Neural progenitor cell (in vitro differentiated cells): ENCODE measurements around the gene MAP7D1. TPM values are rescaled to one million over a fixed set of nuclear protein-coding genes. Genes with fewer than 3 reads are reported as not detected.
A peak's percentile ranks its signal among the peaks of the same experiment; 100 is the strongest.
"Not testable (repeated sequence)": the region's sequence is repeated elsewhere in the genome, so short reads cannot be mapped to it uniquely, and the experiment has no call there.

Experiments used
- DNase-seq: peaks from one replicate; pipeline ENCODE4 v3.0.0-alpha.2; 2016; ENCODE audit warnings: low spot score
- H2AFZ ChIP-seq: fragments of 200-600 bp; sonication (generic); replicated peaks from 2 replicates; pipeline ENCODE4 v1.6.1; 2016; ENCODE audit warnings: antibody characterized with exemption
- H3F3A ChIP-seq: fragments of 200-600 bp; sonication (generic); 2 replicates; pipeline ENCODE4 v1.6.1; 2016; ENCODE audit warnings: antibody characterized with exemption, low read depth
- H3K27ac ChIP-seq: fragments of 200-600 bp; sonication (generic); 2 replicates; pipeline ENCODE4 v1.5.1; 2016; ENCODE audit warnings: mild to moderate bottlenecking
- H3K27me3 ChIP-seq: fragments of 200-600 bp; sonication (generic); 2 replicates; pipeline ENCODE4 v1.6.1; 2016; ENCODE audit warnings: mild to moderate bottlenecking, moderate library complexity
- H3K36me3 ChIP-seq: fragments of 200-600 bp; sonication (generic); 2 replicates; pipeline ENCODE4 v1.5.1; 2016
- H3K4me1 ChIP-seq: fragments of 200-600 bp; sonication (generic); 2 replicates; pipeline ENCODE4 v1.6.1; 2016; ENCODE audit warnings: mixed run types
- H3K4me2 ChIP-seq: fragments of 200-600 bp; sonication (generic); 2 replicates; pipeline ENCODE4 v1.6.1; 2016
- H3K4me3 ChIP-seq: fragments of 200-600 bp; sonication (generic); 2 replicates; pipeline ENCODE4 v1.5.1; 2016
- H3K79me2 ChIP-seq: fragments of 200-600 bp; sonication (generic); 2 replicates; pipeline ENCODE4 v1.6.1; 2016; ENCODE audit warnings: low read depth
- H3K9ac ChIP-seq: fragments of 200-600 bp; sonication (generic); 2 replicates; pipeline ENCODE4 v1.6.1; 2016
- H3K9me3 ChIP-seq: fragments of 200-600 bp; sonication (generic); 2 replicates; pipeline ENCODE4 v1.5.1; 2016; ENCODE audit warnings: low read depth
- H4K20me1 ChIP-seq: fragments of 200-600 bp; sonication (generic); 2 replicates; pipeline ENCODE4 v1.6.1; 2016; ENCODE audit warnings: low read depth
- H3K27ac Mint-ChIP-seq: 3 replicates; pipeline ENCODE4 v1.8.0; 2021; ENCODE audit warnings: mixed read lengths
- H3K27me3 Mint-ChIP-seq: 2 replicates; pipeline ENCODE4 v1.8.0; 2022; ENCODE audit warnings: low read depth, mild to moderate bottlenecking, inconsistent platforms, moderate library complexity, mixed read lengths; ENCODE audit not compliant: insufficient read depth
- H3K36me3 Mint-ChIP-seq: 3 replicates; pipeline ENCODE4 v1.8.0; 2021; ENCODE audit warnings: mixed read lengths
- H3K4me1 Mint-ChIP-seq: 3 replicates; pipeline ENCODE4 v1.8.0; 2021; ENCODE audit warnings: mixed read lengths
- H3K4me3 Mint-ChIP-seq: 3 replicates; pipeline ENCODE4 v1.8.0; 2021; ENCODE audit warnings: mild to moderate bottlenecking, moderate library complexity, mixed read lengths
- H3K9me3 Mint-ChIP-seq: 3 replicates; pipeline ENCODE4 v1.8.0; 2020; ENCODE audit warnings: mixed read lengths
- EZH2 ChIP-seq: fragments of 200-600 bp; sonication (generic); IDR thresholded peaks from 2 replicates; pipeline ENCODE4 v1.6.1; 2017; ENCODE audit warnings: antibody characterized with exemption, mild to moderate bottlenecking, moderate library complexity
- EZH2phosphoT487 ChIP-seq: fragments of 200-600 bp; sonication (generic); IDR thresholded peaks from 2 replicates; pipeline ENCODE4 v1.6.1; 2017; ENCODE audit warnings: antibody characterized with exemption
- total RNA-seq: library from RNA; depleted of rRNA; stranded (reverse); fragments of >200 nt; gene quantifications from 2 replicates; pipeline ENCODE4 v1.2.3, GENCODE V29; 2015; ENCODE audit warnings: low replicate concordance
- TF ChIP-seq, protein P1 (sequence below): fragments of 200-600 bp; sonication (generic); IDR thresholded peaks from 2 replicates; pipeline ENCODE4 v1.5.1; 2017; ENCODE audit warnings: antibody characterized with exemption, mild to moderate bottlenecking

Gene MAP7D1
- total RNA-seq, 1 donor from 2014 or later: 35.0 TPM

DNA sequence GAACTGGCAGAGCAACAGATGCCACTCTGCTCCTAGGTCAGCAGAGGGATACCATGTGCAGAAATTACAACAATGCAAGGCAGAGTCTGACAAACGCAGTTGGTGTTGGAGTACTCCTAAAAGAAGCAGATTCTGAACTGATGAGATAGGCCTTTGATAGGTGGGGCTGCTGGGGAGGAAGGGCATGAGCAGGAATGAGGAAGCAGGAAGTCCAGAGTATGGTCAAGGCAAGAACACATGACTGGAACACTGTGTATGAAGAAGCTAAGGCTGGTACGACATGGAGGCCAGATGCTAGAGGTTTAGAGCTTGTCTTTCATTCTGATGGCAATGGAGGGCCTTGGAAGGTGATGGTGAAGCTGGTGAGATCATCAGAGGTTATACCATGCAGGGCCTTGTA, 56.8 kb downstream of the MAP7D1 start:
- no peak overlapping the region for H3K27ac ChIP-seq
- Mint-ChIP-seq H3K27me3 (no peaks in the 10 kb centered on the region), H3K4me3 (no peak overlapping the region), H3K27ac (no peak overlapping the region), H3K9me3 (no peaks in the 10 kb centered on the region), H3K4me1 (no peaks in the 10 kb centered on the region), H3K36me3 (no peaks in the 10 kb centered on the region)
- no peak overlapping the region for H3K4me3 ChIP-seq
- no peaks in the 10 kb centered on the region for H3K4me1 ChIP-seq
- no peak overlapping the region for H3K4me2 ChIP-seq
- TF ChIP-seq EZH2phosphoT487 (no peak), EZH2 (no peak)
- TF ChIP-seq, protein P1, sequence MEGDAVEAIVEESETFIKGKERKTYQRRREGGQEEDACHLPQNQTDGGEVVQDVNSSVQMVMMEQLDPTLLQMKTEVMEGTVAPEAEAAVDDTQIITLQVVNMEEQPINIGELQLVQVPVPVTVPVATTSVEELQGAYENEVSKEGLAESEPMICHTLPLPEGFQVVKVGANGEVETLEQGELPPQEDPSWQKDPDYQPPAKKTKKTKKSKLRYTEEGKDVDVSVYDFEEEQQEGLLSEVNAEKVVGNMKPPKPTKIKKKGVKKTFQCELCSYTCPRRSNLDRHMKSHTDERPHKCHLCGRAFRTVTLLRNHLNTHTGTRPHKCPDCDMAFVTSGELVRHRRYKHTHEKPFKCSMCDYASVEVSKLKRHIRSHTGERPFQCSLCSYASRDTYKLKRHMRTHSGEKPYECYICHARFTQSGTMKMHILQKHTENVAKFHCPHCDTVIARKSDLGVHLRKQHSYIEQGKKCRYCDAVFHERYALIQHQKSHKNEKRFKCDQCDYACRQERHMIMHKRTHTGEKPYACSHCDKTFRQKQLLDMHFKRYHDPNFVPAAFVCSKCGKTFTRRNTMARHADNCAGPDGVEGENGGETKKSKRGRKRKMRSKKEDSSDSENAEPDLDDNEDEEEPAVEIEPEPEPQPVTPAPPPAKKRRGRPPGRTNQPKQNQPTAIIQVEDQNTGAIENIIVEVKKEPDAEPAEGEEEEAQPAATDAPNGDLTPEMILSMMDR: no peak
- H3K9me3 ChIP-seq: no peaks in the 10 kb centered on the region
- H3F3A ChIP-seq: peaks cover 3% of the 10 kb centered on the region
- DNase-seq: no peak
- H3K27me3 ChIP-seq: no peaks in the 10 kb centered on the region
- H3K79me2 ChIP-seq: no peaks in the 10 kb centered on the region
- no peak overlapping the region for H2AFZ ChIP-seq
- no peak overlapping the region for H3K9ac ChIP-seq
- H3K36me3 ChIP-seq: no peaks in the 10 kb centered on the region
- no peaks in the 10 kb centered on the region for H4K20me1 ChIP-seq

DNA sequence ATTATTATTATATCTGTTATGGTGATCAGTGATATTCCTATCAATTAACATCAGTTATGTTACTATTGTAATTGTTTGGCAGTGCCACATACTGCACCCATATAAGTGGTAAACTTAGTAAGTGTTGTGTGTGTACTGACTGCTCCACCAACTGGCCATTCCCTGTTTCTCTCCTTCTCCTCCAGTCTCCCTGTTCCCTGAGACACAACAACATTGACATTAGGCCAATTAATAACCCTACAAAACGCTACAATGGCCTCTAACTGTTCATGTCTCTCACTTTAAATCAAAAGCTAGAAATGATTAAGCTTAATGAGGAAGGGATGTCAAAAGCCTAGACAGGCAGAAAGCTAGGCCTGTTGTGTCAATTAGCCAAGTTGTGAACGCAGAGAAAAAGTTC, 61.7 kb downstream of the MAP7D1 start:
- Histone ChIP-seq H3K36me3 (no peaks in the 10 kb centered on the region), H3K4me1 (no peaks in the 10 kb centered on the region), H2AFZ (no peak overlapping the region), H3K27me3 (no peaks in the 10 kb centered on the region), H4K20me1 (no peaks in the 10 kb centered on the region), H3K27ac (no peak overlapping the region), H3K79me2 (no peaks in the 10 kb centered on the region), H3K9ac (no peak overlapping the region), H3K4me3 (no peak overlapping the region), H3F3A (peaks cover 4% of the 10 kb centered on the region), H3K9me3 (no peaks in the 10 kb centered on the region), H3K4me2 (no peak overlapping the region)
- no peak overlapping the region for H3K4me3 Mint-ChIP-seq
- no peaks in the 10 kb centered on the region for H3K4me1 Mint-ChIP-seq
- no peaks in the 10 kb centered on the region for H3K9me3 Mint-ChIP-seq
- no peaks in the 10 kb centered on the region for H3K27me3 Mint-ChIP-seq
- no peaks in the 10 kb centered on the region for H3K36me3 Mint-ChIP-seq
- no peak for DNase-seq
- no peak for TF ChIP-seq EZH2
- TF ChIP-seq, protein P1: peak; percentile 29
- no peak overlapping the region for H3K27ac Mint-ChIP-seq

DNA sequence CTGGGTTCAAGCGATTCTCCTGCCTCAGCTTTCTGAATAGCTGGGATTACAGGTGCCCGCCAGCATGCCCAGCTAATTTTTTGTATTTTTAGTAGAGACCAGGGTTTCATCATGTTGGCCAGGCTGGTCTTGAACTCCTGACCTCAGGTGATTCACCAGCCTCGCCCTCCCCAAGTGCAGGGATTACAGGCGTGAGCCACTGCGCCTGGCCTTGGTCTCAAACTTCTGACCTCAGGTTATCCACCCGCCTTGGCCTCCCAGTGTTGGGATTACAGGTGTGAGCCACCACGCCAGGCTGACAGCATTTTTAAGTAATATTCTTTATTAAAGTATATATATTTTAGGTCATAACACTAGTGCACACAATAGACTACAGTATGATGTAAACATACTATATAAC, 65.9 kb downstream of the MAP7D1 start:
- H3K4me3 ChIP-seq, H3K27me3 Mint-ChIP-seq, H2AFZ ChIP-seq, H3K27ac Mint-ChIP-seq, H3K4me2 ChIP-seq, H3K36me3 Mint-ChIP-seq, H3K27me3 ChIP-seq, H3K9ac ChIP-seq, DNase-seq, H3K9me3 ChIP-seq, H3K27ac ChIP-seq, H3K36me3 ChIP-seq, H3K9me3 Mint-ChIP-seq, H3K4me3 Mint-ChIP-seq: not testable (repeated sequence)
- Histone ChIP-seq H3F3A (peaks cover 23% of the 10 kb centered on the region), H3K79me2 (peaks cover 26% of the 10 kb centered on the region), H3K4me1 (peaks cover 16% of the 10 kb centered on the region), H4K20me1 (peaks cover 24% of the 10 kb centered on the region)
- peaks cover 25% of the 10 kb centered on the region for H3K4me1 Mint-ChIP-seq

DNA sequence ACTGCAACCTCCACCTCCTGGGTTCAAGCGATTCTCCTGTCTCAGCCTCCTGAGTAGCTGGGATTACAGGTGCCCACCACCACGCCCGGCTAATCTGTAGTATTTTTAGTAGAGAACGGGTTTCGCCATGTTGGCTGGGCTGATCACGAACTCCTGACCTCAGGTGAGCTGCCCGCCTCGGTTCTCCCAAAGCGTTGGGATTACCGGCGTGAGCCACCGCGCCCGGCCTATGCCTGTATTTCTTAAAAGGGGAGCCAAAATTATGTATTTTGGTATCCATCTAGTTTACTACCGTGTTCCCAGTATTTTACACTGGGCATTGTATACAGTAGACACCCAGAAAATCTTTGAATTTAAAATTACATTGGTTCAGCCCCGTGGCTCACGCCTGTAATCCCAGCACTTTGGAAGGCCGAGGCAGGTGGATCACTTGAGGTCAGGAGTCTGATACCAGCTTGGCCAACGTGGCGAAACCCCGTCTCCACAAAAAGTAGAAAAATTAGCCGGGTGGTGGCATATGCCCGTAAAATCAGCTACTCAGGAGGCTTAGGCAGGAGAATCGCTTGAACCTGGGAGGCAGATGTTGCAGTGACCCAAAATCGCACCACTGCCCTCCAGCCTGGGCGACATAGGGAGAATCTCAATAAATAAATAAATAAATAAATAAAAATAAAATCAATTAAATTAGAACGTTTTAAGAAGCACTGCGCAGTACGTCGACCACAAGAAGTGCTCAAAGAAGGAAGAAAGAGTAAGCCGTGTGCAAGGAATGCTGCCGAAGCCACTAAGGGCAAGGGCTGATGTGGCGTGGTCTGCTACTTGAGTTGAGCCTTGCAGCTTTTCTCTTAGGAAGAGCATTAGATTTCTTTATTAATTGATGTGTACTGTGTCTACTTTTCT, 66.8 kb downstream of the MAP7D1 start:
- Histone ChIP-seq H3K4me1 (peaks cover 16% of the 10 kb centered on the region), H3K79me2 (peaks cover 34% of the 10 kb centered on the region), H3K27ac (no peak overlapping the region), H3K4me2 (peak overlapping the region; percentile 82), H3K9ac (no peak overlapping the region), H3K4me3 (peak overlapping the region; percentile 48), H4K20me1 (peaks cover 32% of the 10 kb centered on the region), H3K9me3 (no peaks in the 10 kb centered on the region), H3K36me3 (no peaks in the 10 kb centered on the region), H2AFZ (peak overlapping the region; percentile 96), H3F3A (peaks cover 20% of the 10 kb centered on the region), H3K27me3 (no peaks in the 10 kb centered on the region)
- TF ChIP-seq EZH2 (no peak), EZH2phosphoT487 (no peak)
- TF ChIP-seq, protein P1: no peak
- Mint-ChIP-seq H3K27ac (peak overlapping the region; percentile 88), H3K9me3 (no peaks in the 10 kb centered on the region), H3K36me3 (peaks cover 7% of the 10 kb centered on the region), H3K4me3 (peak overlapping the region; percentile 96), H3K4me1 (peaks cover 25% of the 10 kb centered on the region), H3K27me3 (no peaks in the 10 kb centered on the region)
- DNase-seq: no peak
